ENCODE measurements around the gene CYP4F3. TPM values are rescaled to one million over a fixed set of nuclear protein-coding genes. Genes with fewer than 3 reads are reported as not detected.
A peak's percentile ranks its signal among the peaks of the same experiment; 100 is the strongest.
"Not testable (repeated sequence)": the region's sequence is repeated elsewhere in the genome, so short reads cannot be mapped to it uniquely, and the experiment has no call there.

Gene CYP4F3
- polyA plus RNA-seq, 12 donors: 0.08 to 1.2 (median 0.20) TPM; not detected in 3

GRCh38 chr19:15629003-15629880 is 11.5 kb upstream of the CYP4F3 start:
- peak; percentile 54 for DNase-seq

- DNase-seq: no peak
Observed at GRCh38 chr19:15631817-15632216, 8.9 kb upstream of the CYP4F3 start.

DNA sequence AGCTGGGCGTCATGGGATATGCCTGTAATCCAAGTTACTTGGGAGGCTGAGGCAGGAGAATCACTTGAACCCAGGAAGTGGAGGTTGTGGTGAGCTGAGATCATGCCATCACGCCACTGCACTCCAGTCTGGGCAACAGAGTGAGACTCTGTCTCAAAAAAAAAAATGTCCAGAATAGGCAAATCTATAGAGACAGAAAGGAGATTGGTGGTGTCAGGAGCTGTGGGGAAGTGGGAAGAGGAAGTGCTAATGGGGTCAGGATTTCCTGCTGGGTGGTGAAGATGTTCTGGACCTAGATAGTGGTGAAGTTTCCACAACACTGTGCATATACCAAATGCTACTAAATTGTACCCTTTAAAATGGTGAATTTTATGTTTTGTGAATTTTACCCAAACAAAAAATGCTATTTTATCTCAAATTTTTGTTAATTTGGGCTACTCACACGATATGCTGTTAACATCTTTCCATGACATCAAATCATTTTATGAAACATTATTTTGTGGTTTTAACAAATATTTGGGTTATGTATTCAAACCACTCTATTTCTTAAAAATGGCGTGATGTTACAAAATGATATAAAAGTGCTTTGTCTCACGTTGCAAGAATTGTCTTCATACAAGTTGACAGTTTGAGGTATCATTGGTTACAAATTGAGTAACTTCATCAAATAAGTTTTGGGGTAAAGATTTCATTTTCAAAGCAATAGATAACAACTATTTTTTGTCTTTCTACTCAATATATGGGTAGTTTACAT is 7.4 kb upstream of the CYP4F3 start:
- DNase-seq: no peak

- DNase-seq: no peak
Observed at GRCh38 chr19:15634105-15634504, 6.6 kb upstream of the CYP4F3 start.

- DNase-seq: no peak
Observed at GRCh38 chr19:15635016-15635805, 5.5 kb upstream of the CYP4F3 start.

- DNase-seq: no peak
Observed at GRCh38 chr19:15636026-15636425, 4.7 kb upstream of the CYP4F3 start.

GRCh38 chr19:15639596-15639995 is 1.1 kb upstream of the CYP4F3 start:
- DNase-seq: no peak

DNA sequence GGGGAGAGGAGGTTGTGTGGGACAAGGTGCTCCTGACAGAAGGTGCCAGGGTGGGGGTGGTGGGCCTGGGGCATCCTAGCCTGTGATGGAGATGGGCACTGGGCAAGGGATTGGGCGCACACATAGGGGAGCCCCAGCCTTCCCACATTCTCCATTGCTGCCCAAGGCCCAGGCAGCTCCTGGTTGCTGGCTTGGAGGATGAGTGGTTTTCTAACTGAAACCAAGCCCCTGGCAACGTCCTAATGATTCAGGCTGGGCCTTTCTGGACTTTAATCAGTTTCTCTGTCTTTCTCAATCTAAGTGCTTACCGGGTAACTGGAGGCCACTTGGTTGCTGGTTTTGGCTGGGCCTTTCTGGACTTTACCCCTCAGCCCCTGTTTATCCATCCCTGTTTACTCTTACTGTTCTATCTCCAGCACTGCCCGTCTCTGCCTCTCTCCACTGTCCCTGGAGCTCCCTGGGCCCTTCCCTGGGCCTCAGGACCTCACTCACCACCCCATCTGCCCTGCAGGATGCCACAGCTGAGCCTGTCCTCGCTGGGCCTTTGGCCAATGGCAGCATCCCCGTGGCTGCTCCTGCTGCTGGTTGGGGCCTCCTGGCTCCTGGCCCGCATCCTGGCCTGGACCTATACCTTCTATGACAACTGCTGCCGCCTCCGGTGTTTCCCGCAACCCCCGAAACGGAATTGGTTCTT is 354 bp downstream of the CYP4F3 start:
- DNase-seq: no peak

DNA sequence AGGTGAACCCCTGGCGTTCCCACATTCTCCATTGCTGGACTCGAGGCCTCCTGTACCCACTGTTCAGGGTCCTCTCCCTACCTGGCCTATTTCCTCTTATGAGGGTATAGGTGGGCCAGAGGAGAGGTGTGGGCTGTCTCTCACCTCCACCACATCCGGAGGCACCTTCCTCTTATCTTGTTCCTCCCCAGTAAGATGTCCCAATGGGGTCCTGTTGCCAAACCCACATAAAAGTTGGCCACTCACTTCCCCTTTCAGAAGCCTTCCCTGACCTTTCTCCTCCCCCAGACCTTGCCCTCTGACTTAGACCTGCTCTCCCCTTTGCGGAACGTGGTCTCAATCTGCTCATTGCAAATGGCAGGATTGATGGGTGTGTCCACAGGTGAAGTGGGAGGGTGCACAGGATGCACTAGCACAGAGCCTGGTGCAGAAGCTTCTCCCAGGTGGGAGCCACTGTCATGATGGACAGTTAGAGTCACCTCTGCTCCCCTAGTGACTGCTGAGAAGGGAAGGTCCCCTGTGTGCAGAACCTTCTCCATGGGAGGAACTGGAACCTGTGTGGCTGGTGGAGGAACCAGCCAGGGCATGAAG is 1.3 kb downstream of the CYP4F3 start:
- DNase-seq: no peak

- no peak for DNase-seq
Observed at GRCh38 chr19:15642807-15643206, 2.1 kb downstream of the CYP4F3 start.

DNA sequence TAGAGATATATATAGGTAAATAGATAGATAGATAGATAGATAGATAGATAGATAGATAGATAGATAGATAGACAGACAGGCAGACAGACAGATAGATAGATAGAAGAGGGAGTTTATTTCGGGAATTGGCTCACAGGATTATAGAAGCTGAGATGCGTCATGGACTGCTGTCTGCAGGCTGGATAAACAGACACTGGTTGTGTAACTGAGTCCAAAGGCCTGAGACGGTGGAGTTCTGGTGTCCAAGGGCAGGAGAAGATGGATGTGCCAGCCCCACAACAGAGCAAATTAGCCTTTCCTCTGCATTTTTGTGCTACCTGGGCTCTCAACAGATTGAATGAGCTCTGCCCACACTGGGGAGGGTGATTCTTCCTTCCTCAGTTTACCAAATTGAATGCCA is 2.7 kb downstream of the CYP4F3 start:
- no peak for DNase-seq

DNA sequence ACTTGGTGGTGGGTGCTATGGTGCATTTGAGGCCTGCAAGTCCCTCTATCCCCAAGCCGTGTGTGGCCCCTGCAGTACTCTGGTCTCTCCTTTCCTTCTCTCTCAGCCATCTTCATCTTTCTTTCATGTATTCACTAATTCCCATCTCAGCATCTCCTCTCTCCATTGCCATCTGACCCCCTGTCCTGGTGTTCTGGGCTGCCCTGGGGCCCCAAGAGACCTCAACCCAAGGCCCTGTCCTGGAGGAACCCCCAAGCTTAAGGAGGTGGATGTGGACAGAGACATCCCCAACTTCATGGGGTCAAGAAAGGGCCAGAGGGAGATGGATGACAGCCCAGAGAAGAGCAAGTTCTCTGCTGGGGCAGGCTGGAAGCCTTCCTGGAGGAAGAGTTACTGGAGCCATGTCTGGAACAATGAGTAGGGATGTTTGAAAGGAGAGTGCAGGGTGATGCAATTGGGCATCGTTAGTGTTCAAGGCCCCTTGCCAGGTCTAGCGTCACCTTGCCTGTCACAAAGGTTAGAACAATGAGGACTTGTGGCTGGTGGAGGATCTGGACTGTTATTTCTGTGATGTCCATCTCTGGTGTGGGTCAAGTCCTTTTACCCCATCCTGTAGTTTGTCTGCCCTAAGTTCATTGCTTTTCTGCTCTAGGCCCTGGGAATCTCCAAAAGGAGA is 3.5 kb downstream of the CYP4F3 start:
- DNase-seq: no peak

- DNase-seq: no peak
Observed at GRCh38 chr19:15644816-15645215, 4.1 kb downstream of the CYP4F3 start.

- DNase-seq: no peak
Observed at GRCh38 chr19:15649526-15649925, 8.8 kb downstream of the CYP4F3 start.

DNA sequence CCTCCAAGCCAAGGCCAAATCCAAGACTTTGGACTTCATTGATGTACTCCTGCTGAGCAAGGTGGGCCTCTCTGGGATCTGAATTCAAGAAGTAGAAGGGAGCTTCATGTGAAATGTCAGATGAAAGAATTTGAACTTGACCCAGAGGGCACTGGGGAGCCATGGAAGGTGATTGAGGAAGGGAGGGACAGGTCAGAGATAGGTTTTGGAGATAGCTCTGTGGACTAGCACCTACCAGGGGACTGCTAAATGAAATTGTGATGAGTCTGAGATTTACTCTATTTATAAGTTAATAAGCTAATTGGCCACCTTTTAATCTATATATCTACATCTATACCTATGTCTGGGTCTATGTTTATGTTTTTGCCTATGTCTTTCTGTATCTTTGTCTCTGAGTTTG is 9.4 kb downstream of the CYP4F3 start:
- not testable (repeated sequence) for DNase-seq

DNA sequence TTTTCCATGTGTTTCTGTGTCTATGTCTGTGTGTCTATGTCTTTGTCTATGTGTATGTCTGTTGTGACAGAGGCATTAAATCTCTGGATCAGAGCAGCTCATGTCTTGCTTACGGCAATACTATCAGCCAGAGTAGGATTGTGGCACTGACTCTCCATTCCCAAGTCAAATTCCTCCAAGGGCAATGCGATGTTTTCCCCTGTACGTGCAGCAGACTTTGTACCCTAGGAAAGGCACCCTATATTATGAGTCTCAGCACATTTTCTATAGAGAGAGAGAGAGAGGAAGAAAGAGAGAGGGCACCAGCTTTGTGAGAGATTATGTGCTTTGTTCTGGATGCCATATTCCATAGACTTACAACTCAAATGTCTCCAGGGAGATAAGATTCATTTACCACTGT is 11.1 kb downstream of the CYP4F3 start:
- DNase-seq: no peak

DNA sequence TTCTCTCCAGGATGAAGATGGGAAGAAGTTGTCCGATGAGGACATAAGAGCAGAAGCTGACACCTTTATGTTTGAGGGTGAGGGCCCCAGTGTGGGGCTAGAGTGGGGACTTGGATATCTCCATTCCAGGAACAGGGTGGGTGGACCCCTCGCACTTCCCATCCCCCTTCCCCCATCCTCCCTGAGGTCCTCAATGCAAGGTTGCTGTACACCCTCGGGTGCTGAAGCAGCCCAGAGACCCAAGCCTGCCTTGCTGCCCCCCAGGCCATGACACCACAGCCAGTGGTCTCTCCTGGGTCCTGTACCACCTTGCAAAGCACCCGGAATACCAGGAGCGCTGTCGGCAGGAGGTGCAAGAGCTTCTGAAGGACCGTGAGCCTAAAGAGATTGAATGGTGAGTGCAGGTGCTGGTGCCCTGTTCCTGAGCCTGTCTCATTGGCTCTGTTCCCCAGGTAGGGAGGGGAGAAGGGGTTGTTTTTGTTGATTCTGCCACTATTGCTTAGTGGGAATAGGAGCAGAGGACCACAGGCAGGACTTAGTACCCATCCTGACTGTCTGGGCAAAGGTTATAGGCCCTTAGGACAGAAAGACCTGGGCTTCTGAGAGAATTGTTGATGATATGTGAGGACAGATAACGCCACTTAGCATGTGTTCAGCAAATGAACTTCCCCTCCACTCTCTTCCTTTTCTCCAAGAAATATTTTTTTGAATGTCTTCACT is 12.0 kb downstream of the CYP4F3 start:
- DNase-seq: no peak

- DNase-seq: no peak
Observed at GRCh38 chr19:15656467-15656866, 15.8 kb downstream of the CYP4F3 start.

GRCh38 chr19:15663247-15663646 is 22.6 kb downstream of the CYP4F3 start:
- no peak for DNase-seq

DNA sequence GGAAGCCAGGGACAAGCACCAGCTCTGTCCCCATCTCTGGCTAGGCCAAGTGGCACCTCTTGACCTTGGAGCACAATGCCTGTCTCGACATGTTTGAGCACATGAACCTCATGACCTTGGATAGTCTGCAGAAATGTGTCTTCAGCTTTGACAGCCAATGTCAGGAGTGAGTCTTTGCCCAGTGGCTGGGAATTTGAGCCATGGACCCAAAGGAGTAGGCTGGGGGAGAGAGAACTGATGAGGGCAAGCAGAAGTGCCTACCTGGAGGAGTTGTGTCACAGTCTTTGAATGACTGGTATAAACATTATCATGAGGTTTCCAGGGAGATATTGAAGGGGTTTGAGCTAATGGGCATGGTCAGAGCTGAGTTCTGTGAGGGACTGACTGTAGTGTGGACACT is 25.5 kb downstream of the CYP4F3 start:
- DNase-seq: no peak
